Activated CD8-positive, alpha-beta memory T cell treated with anti-CD3 and anti-CD28 coated beads, Interleukin-2, amount 50 U/mL, for 48 hours (primary cell): ENCODE results near the gene LOXL1.
"Not testable (repeated sequence)": the region's sequence is repeated elsewhere in the genome, so short reads cannot be mapped to it uniquely, and the experiment has no call there.

ENCODE experiments used
- DNase-seq: peaks from one replicate; pipeline ENCODE4 v3.0.0-alpha.2; 2020

The LOXL1 gene

GRCh38 chr15:73922186-73923151, 3.8 kb upstream of the LOXL1 start:
- DNase-seq, result no peak

DNA sequence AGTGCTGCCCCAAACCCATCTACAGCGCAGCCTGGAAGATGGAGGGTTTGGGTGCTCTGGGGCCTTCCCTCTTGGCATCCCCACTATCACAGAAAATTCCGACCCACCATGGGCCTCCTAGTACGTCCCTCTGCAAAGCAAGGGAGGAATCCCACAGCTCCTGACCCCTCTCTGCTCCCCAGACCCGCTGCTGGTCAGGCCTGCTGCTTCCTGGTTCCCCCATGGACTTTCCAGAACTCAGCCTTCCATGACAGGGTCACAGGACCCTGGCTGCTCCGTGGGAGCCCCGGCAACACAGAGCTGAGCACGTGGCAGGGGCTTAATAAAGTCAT, 3.1 kb upstream of the LOXL1 start:
- no peak for DNase-seq

DNA sequence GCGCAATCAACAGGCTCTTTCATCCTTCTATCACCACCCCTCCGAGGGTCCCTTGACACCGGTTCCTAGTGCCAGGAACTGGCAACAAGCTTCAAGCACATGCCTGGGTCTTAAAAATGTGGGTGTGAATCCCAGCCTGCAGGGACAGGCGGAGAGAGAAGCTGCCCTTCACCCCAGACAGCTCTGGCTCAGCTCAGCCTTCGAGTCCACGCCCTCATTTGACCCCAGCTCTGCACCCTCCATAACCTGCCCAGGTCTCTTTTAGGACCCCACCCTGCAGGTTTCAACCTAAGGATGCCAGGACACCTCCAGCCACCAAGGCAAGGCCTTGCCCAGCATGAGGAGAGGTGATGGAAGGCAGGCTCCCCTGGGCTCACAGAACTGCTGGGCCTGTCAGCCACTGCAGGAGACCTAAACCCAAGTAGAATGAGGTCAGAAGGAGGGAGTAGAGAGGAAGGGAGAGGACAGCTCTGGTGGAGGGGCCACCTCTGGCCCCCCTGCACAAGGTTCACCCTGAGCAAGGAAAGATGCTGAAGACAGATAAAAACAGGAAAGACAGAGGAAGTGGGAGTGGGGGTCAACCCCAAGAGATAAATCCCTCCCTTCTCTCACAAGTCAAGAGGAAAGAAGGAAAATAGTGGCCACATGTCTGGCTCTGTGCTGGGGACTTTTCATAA, 2.6 kb upstream of the LOXL1 start:
- DNase-seq, result no peak

DNA sequence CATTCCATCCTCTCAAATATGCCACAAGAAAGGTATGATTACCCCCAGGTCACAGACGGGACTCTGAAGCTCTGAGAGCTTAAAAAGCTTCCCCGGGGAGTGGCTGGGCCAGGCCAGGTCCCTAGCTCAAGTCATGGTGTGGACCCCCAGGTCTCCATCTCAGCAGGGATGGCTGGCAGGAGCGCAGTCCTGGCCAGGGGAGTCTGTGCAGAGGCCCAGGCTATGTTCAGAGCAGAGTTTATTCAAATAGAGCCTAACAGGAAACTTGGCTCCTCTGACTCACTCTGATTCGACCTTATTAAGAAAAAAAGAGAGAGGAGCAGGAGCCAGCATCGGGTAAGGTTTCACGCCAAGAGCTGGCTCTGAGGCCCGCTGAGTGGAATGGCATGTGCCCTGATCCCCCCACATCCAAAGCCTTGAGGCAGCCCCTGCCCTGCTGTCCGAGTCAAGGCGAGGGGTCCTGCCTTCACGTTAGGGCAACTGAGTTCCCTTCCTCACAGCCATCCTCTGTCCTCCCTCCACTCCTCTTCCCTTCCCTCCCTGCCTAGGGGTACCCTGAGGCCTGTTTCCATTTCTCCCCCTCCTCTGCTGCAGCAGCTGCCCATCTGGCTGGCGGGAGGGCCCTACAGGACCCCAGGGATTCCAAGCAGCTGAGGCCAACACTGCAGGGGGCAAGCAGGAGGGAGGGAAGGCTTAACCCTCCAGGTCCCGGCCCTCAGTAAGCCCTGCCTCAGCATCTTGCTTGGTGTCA, 1.9 kb upstream of the LOXL1 start:
- peak; percentile 64 for DNase-seq

- no peak for DNase-seq
Observed at GRCh38 chr15:73925848-73926218, 429 bp upstream of the LOXL1 start.

- DNase-seq, result peak; percentile 74
Observed at GRCh38 chr15:73927003-73927475, 777 bp downstream of the LOXL1 start.

DNA sequence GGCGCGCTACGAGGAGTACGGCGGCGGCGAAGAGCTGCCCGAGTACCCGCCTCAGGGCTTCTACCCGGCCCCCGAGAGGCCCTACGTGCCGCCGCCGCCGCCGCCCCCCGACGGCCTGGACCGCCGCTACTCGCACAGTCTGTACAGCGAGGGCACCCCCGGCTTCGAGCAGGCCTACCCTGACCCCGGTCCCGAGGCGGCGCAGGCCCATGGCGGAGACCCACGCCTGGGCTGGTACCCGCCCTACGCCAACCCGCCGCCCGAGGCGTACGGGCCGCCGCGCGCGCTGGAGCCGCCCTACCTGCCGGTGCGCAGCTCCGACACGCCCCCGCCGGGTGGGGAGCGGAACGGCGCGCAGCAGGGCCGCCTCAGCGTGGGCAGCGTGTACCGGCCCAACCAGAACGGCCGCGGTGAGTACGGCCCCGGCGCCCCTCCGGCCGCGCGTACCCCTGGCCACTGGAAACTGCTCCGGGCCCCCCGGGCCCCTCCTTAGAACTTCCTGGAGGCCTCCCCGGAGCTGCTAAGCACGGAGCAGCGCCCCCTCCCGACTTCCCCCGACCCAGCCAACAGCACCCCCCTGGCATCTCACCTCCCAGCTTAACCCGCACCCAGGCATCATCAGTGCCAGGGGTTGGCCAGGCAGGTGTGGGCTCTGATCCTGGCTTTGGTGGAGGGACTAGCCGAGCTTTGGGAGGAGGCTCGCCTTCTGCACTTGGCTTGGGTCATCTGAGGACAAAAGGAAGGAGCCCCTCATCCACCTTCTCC, 1.4 kb downstream of the LOXL1 start:
- DNase-seq, result peak; percentile 88

DNA sequence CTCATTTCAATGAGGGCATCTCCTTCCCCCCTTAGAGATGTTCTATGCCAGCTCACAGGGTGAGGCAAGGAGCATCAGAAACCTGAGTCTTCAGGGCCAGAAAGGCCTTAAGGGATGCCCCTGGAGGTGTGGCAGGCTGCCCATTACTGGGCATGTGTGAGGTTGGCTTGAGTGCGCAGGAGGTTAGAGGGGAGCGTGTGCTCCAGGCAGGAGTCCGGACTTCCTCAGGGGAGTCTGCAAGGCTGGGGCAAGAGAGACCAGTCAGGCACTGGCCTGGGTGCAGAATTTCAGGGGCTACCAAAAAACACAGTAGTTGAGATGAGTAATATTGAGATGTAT, 1.9 kb downstream of the LOXL1 start:
- DNase-seq, result no peak

DNA sequence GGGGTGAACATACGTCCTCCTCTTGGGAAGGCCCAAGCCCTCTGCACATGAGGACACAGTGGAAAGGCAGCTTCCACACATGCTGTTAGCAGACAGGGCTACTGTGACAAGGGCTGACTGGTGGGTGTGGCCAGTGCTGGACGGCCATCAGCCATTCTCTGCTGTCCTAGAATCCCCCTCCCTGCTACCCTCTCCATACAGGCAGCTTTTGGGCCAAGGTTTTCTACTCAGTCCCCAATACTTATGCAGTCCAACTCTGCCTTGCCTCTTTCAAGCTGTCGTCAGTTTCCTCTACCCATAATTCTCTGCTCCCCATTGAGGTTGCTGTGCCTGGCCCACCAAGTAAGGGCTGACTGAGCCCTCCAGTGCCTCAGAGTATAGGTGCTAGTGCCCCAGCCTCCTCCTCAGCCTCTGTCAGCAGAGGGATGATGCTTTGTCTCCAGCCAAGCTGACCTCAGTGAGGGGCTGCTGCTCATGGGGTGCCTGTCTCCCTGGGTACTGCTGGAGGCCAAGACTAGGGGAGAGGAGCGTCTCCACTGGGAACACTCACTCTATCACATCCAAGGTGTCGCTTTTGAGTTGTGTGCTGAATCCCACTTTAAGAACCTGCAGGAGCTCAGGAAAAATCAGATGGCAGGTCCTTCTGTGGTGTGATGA, 2.8 kb downstream of the LOXL1 start:
- no peak for DNase-seq

- no peak for DNase-seq
Observed at GRCh38 chr15:73930371-73930770, 4.1 kb downstream of the LOXL1 start.

DNA sequence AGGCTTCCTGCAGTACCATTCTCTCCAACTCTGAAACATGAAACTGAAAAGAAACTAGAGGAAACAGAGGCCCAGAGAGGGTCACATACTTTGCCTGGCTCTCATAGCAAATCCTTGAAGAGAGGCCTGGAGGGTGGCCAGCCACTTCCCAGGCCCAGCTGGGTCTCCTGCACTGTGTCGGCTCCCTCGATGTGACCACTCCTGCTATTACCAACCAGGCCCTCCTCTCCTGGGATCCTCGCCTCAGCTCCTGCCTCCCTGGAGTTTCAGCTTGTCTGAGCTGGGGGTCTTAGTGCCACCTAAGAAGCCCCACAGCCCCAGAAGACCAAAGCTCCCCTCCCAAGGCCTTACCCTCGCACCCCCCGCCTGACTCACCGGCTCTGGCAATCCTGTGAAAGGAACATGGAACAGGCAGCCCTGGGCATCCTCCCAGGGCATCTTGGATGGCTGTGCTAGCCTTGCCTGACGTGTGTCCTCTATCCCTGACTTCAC, 4.6 kb downstream of the LOXL1 start:
- DNase-seq, result no peak

- no peak for DNase-seq
Observed at GRCh38 chr15:73931441-73931840, 5.2 kb downstream of the LOXL1 start.

DNA sequence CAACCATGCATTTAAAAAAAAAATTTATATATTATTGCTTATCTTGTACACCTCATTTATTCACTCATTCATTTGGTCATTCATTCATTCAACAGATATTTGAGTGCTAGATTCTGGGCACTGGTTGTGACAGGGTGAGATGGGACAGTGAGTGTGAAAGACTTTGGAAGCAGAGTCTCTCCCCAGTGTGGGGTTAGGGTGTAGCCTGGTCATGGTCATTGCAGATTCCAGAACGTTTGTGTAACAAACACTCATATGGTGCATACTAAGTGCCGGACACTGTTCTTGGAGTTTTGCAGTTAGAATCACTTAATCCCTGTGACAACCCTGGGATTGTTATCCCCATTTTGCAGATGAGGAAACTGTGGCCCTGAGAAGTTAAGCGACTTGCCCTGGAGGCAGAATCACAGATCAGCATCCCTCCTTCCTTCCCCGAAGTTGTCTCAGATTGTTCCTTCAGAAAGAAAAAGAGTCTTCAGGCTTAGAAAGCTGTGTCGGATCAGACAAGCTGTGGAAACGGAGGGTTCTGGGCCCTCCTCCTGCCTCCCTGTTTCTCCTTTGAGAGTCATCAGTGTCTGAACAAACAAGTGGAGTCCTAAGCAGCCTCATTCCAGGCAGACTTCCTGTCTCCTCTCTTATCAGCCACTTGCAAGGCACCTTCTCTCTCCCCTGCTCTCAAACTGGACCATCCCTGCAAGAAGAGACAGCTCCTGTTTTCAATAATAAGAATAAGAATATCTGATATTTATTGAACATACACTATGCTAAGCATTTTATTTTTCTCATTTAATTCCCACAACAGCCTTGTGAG, 6.3 kb downstream of the LOXL1 start:
- no peak for DNase-seq

DNA sequence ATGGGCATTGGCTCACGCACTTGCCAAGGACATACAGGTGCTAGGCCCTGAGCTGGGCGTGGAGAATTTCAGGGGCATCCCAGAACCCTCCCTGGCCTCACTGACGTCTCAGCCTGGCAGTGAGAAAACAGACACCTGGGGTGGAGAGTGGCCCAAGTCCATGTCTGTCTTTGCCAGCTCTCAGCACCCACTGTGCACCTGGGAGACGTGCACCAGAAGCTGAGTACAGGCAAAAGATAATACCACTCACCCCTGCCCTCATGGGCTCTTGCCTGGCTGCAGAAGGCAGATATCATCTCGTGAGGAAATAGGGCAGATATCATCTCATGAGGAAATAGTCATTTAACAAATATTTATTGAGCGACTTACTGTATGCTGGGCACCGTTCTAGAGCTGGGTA, 8.0 kb downstream of the LOXL1 start:
- no peak for DNase-seq

- no peak for DNase-seq
Observed at GRCh38 chr15:73935547-73935946, 9.3 kb downstream of the LOXL1 start.

GRCh38 chr15:73936181-73936580, 9.9 kb downstream of the LOXL1 start:
- DNase-seq, result no peak

DNA sequence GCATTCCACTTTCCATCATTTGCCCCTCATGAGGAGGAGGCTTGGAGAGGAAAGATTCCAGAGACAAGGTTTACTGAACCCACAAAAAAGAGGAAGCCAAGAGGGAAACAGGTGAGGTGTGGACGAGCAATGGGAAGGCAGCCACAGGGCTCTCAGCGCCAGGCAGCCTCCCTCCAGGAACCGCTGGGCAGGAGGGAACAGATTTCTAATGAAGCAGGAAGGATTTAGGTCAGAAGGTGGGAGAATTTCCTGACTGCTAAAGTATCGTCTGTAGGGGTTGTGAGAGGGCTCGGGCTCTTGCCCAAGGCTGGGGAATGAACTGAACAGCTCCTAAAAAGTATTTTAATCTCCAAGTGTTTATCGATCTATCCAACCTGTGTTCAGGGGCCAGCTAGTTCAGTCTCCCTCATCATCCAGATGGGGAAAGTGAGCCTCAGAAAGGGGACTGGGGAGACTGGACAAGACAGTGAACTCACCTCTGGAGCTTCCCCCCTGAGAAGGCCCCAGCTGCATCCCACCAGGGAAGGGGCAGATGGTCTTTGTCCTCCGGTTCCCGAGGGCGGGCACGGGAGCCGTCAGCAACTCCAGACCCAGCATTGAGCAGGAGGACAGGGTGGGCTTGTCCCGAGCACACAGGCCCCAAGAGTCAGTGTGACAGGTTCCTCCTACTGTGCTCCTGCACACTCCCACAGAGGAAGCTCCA, 10.5 kb downstream of the LOXL1 start:
- DNase-seq, result no peak

GRCh38 chr15:73937296-73937695, 11.0 kb downstream of the LOXL1 start:
- no peak for DNase-seq

DNA sequence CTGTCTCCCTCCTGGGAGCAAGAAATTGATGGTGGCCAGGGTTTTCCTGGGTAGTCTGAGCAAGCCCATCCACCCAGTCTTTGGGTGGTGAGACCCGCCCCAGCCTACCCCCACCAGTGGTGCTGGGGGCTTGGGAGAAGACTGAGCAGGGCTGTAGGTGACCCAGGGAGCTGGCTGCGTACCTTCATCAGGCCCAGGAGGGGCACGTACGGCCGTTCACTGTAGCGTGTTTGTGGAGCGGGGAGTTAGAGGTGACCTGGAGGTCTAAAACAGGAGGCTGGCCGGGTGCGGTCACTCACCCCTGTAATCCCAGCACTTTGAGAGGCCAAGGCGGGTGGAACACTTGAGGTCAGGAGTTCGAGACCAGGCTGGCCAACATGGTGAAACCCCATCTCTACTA, 11.5 kb downstream of the LOXL1 start:
- no peak for DNase-seq

DNA sequence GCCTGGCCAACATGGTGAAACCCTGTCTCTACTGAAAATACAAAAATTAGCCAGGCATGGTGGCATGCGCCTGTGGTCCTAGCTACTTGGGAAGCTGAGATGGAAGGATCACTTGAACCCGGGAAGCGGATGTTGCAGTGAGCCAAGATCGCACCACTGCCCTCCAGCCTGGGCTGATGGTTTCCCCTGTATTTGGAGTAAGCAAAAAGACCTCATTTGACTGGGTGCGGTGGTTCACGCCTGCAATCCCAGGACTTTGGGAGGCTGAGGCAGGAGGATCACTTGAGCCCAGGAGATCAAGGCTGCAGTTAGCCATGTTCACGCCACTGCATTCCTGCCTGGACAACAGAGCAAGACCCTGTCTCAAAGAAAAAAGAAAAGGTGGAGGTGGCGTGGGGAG, 12.3 kb downstream of the LOXL1 start:
- DNase-seq, result not testable (repeated sequence)

DNA sequence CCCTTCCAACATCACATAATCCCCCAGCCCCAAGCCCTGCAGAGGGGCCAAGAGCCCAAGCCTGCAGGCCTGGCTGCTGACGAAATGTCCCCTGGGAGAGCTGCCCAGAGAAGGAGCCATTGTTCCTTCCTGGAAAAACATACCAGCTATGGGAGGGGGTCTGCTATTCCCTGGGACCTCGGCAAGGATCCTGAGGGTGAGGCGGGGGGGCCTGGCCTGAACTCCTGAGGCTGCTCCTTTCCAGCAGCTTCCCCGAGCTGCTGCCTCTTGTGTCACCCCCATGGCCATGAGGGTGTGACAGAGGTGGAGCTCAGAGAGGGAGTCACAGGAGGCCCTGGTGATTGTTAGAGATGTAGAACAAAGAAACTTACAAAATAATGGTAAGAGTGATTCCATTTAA, 12.9 kb downstream of the LOXL1 start:
- no peak for DNase-seq
